ENCODE results near the gene HTR7. TPM values are rescaled to one million over a fixed set of nuclear protein-coding genes. Genes with fewer than 3 reads are reported as not detected.
A peak's percentile ranks its signal among the peaks of the same experiment; 100 is the strongest.

Gene HTR7
- total RNA-seq, 1 experiment from 2014 or later = 34.3 TPM

DNA sequence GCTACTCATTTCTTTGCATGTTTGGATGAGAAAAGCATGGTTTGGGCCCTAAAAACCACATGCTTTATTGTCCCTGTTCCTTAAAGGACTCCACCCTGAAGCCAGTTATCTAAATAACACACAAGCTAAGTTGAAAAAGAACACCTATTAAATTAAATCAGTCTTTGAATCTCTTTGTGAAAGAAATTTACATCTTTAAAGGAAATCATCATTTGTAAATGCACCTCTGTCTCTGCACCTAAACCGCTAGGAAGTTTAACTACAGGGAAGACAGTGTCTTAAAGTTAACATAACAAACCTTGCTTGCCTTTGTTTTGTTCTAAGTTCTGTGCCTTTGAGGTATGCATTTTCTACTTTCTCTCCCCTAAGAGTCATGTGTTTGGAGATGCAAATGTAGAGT is 52.6 kb downstream of the HTR7 start:
- peak; percentile 45 for DNase-seq
- H3K27me3 ChIP-seq (ENCODE audit: control insufficient read depth, insufficient read depth, low read length) = no peaks in the 10 kb centered on the region
- H3K4me3 ChIP-seq (ENCODE audit: insufficient read depth, low read depth, low read length) = no peak overlapping the region
- H3K36me3 ChIP-seq (replicated peaks; ENCODE audit: control insufficient read depth, insufficient read depth, low read length) = peaks cover 1% of the 10 kb centered on the region; the same call in 1 of the 2 replicates

DNA sequence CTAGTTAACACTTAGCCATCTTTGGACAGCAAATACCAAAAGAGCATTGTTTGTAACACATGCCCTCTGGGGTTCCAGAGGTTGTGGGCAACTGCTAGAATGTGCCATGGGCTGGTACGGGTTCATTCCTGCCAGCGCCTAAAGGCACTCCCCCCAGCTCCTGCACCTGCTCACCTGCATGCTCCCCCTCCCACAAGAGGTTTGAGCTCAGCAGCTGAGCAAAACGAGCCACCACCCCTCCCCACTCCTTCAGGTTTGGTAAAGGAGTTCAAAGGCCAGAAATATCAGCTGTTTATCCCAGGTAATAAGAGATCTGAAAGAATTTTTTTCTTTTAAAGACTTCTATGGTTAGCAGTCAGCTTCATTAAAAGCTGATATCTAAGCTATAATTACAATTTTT is 53.5 kb downstream of the HTR7 start:
- peaks cover 1% of the 10 kb centered on the region; the same call in 1 of the 2 replicates for H3K36me3 ChIP-seq (replicated peaks; ENCODE audit: control insufficient read depth, insufficient read depth, low read length)
- H3K4me3 ChIP-seq (ENCODE audit: insufficient read depth, low read depth, low read length) = no peak overlapping the region
- no peaks in the 10 kb centered on the region for H3K27me3 ChIP-seq (ENCODE audit: control insufficient read depth, insufficient read depth, low read length)
- peak; percentile 30 for DNase-seq

DNA sequence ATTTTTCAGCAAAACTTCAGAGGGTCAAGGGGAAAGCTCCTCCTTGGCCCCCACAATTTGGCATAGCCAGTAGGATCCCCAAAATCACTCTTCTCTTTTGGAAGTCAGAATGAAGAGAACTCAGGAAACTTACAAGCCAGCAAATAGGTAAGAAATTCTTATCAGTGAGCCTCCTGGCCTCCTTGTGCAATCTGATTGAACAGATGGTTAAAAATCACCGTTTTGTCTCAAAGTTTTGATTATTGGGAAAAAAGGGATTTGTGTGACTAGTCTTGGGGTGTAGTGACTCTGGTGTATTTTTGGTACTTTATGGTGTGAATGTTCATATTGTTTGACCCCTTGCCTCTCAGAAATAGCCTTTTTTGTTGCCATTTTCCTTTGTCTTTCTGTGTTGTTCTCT is 56.2 kb downstream of the HTR7 start:
- no peak overlapping the region for H3K4me3 ChIP-seq (ENCODE audit: insufficient read depth, low read depth, low read length)
- no peaks in the 10 kb centered on the region for H3K27me3 ChIP-seq (ENCODE audit: control insufficient read depth, insufficient read depth, low read length)
- no peak for DNase-seq
- peaks cover 1% of the 10 kb centered on the region; the same call in 1 of the 2 replicates for H3K36me3 ChIP-seq (replicated peaks; ENCODE audit: control insufficient read depth, insufficient read depth, low read length)

DNA sequence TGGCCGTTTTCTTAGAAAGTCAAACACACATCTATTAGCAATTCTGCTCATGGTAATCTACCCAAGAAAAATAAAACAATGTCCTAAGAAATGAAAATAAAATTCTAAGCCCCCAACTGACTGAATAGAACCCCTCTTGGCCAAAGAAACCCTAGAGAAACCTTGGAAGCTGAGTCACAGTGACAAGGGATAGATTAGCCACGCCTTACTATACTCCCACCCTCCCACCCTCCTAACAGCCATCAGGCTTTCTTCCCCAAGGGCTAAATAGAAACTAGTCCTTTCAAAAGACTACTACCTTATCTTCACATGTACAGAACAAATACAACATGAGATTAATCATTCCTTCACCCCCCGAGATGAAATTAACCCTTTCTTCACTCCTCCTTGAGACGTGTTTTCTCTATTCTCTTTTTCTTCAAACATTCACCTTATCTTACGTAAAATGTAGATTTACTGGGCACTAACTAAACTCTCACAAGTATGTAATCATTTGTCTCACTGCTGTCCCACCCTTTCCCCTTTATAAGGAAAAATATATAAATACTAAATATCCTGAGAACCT is 57.5 kb downstream of the HTR7 start:
- no peak for DNase-seq
- no peaks in the 10 kb centered on the region for H3K27me3 ChIP-seq (ENCODE audit: control insufficient read depth, insufficient read depth, low read length)
- peaks cover 1% of the 10 kb centered on the region; the same call in 1 of the 2 replicates for H3K36me3 ChIP-seq (replicated peaks; ENCODE audit: control insufficient read depth, insufficient read depth, low read length)
- no peak overlapping the region for H3K4me3 ChIP-seq (ENCODE audit: insufficient read depth, low read depth, low read length)

DNA sequence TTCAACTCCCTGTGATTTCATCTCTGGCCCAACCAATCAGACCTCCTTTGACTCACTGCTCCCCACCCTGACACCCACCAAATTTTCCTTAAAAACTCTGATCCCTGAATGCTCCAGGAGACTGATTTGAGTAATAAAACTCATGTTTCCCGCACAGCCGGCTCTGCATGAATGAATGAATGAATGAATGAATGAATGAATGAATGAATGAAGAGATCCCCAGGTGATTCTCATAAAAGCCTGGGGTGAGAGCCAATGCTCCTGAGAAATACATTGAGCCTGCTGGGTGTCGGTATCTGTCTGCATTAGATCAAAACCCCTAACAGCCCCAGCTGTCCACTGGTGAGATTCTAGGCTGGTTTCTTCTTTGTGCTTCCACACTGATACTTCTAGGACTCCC is 58.7 kb downstream of the HTR7 start:
- DNase-seq = no peak
- H3K27me3 ChIP-seq (ENCODE audit: control insufficient read depth, insufficient read depth, low read length) = no peaks in the 10 kb centered on the region
- H3K36me3 ChIP-seq (replicated peaks; ENCODE audit: control insufficient read depth, insufficient read depth, low read length) = peaks cover 1% of the 10 kb centered on the region; the same call in 1 of the 2 replicates
- no peak overlapping the region for H3K4me3 ChIP-seq (ENCODE audit: insufficient read depth, low read depth, low read length)

DNA sequence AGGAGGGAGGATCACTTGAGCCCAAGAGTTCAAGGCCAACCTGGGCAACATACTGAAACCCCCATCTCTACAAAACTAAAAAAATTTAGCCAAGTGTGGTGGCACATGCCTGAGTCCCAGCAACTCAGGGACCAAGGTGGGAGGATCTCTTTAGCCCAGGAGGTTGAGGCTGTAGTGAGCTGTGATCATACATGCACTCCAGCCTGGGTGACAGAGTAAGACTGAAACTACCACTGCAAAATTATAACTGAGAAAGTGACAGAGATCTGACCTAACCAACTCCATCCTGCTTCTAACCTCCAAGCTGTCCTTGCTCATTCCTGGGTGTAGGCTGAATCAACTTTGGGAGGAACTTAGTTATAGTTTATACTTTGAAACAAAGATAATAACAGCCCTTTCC is 59.4 kb downstream of the HTR7 start:
- Histone ChIP-seq H3K27me3 (ENCODE audit: control insufficient read depth, insufficient read depth, low read length) (no peaks in the 10 kb centered on the region), H3K36me3 (replicated peaks; ENCODE audit: control insufficient read depth, insufficient read depth, low read length) (no peaks in the 10 kb centered on the region), H3K4me3 (ENCODE audit: insufficient read depth, low read depth, low read length) (no peak overlapping the region)
- DNase-seq = no peak

DNA sequence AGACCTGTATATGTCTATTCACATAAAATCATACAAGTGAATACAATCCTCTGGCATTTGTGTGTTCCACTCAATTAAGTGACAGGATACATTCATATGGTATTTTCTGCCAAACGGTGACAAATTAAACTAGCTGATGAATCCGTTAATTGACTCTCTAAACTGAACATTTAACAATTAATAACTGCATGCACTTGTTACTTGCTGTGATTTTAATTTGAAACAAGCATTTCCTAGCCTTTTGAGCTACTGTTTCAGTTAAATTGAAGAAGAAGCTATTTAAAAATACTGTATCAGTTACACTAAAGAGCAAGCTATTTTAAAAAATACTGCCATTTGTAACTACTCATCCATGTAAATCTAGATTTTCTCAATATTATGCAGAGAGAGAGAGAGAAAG is 67.4 kb downstream of the HTR7 start:
- DNase-seq = no peak
- H3K4me3 ChIP-seq (ENCODE audit: insufficient read depth, low read depth, low read length) = no peak overlapping the region

DNA sequence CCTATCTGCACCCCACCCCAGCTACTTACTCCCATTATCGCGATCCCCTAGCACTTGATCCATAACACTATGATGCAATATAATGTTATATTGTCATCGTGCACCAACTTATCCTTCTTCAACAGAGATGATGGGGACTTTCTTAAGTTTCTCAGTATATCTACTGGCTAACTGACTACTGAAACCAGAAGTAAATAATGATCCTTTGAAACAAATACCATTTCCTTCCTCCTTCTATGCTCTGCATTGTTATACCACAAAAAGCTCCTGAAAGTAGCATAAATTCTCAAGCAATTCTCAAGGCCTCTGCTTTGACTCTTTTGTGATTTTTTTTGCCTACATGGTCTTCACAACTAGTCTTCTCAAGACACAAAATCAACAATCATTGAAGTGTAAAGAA is 68.9 kb downstream of the HTR7 start:
- no peak for DNase-seq
- H3K27me3 ChIP-seq (ENCODE audit: control insufficient read depth, insufficient read depth, low read length) = no peaks in the 10 kb centered on the region

More for the DNA sequence above, 67.4 kb downstream of the HTR7 start:
- Histone ChIP-seq H3K27me3 (ENCODE audit: control insufficient read depth, insufficient read depth, low read length) (no peaks in the 10 kb centered on the region), H3K36me3 (replicated peaks; ENCODE audit: control insufficient read depth, insufficient read depth, low read length) (no peaks in the 10 kb centered on the region)

DNA sequence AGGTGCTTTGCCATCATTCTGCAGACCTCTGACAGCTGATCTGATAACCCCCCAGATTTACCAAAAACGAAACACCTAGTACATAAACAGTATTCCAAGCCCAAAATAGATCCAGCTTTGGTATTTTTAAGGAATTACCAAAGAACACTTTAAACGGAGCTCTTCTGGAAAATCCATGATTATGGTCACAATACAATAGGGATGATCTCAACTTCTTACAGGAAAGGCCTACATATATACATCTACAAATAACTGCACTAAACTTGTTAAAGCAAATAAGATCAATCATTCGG is 69.7 kb downstream of the HTR7 start:
- DNase-seq = no peak
- Histone ChIP-seq H3K27me3 (ENCODE audit: control insufficient read depth, insufficient read depth, low read length) (no peaks in the 10 kb centered on the region), H3K36me3 (replicated peaks; ENCODE audit: control insufficient read depth, insufficient read depth, low read length) (no peaks in the 10 kb centered on the region), H3K4me3 (ENCODE audit: insufficient read depth, low read depth, low read length) (no peak overlapping the region)

More for the DNA sequence above, 68.9 kb downstream of the HTR7 start:
- no peak overlapping the region for H3K4me3 ChIP-seq (ENCODE audit: insufficient read depth, low read depth, low read length)
- no peaks in the 10 kb centered on the region for H3K36me3 ChIP-seq (replicated peaks; ENCODE audit: control insufficient read depth, insufficient read depth, low read length)

DNA sequence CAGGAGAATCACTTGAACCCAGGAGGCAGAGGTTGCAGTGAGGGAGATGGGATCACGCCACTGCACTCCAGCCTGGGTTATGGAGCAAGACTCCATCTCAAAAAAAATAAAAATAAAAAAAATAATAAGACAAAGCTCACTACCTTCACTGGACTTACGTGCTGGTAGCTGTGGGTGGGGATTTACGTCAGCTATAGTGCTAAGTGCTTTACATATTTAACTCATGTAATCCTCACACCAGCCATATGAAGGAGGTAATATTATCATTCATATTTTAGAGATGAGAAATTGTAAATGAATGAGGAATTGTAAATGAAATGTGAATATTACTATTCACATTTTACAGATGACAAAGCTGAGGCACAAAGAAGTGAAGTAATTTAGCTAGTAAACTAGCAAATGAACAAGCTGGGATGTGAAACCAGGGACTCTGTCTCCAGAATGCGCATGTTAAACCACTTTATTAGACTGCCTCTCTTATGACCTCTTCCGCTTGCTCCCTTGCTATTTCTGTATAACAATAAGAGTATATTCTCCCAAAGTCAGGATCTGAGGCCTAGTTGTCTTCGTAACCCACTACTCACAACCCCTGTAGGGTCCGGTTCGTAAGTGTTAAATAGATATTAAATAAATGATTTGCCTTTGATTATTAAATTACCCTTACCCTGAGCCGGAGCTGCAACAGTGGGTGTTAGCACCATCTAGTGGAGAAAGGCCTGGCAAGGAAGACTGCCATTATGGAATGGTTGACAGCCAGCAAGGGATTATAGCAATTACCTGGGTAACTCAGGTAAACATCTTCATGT is 70.2 kb downstream of the HTR7 start:
- Histone ChIP-seq H3K4me3 (ENCODE audit: insufficient read depth, low read depth, low read length) (no peak overlapping the region), H3K36me3 (replicated peaks; ENCODE audit: control insufficient read depth, insufficient read depth, low read length) (no peaks in the 10 kb centered on the region), H3K27me3 (ENCODE audit: control insufficient read depth, insufficient read depth, low read length) (no peaks in the 10 kb centered on the region)
- peak; percentile 28 for DNase-seq

DNA sequence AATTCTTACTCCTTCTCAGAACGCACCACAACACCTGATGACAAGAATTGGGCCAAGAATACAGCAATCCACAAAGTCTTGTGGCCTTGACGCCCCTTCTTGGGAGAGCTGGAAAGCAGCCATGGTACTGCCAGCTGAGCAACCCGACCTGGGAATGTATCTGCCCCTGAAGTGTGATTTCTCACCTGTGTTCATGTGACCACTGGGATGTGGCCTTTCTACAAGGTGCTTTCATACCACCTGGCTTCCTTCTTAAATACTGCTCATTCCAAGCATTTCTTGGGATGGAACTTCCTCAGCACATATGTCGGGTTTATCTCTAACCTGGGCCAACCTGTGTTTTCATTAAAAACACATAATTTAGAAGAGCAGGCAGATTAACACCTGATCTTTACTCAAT is 72.1 kb downstream of the HTR7 start:
- Histone ChIP-seq H3K36me3 (replicated peaks; ENCODE audit: control insufficient read depth, insufficient read depth, low read length) (no peaks in the 10 kb centered on the region), H3K27me3 (ENCODE audit: control insufficient read depth, insufficient read depth, low read length) (no peaks in the 10 kb centered on the region), H3K4me3 (ENCODE audit: insufficient read depth, low read depth, low read length) (no peak overlapping the region)
- DNase-seq = no peak

DNA sequence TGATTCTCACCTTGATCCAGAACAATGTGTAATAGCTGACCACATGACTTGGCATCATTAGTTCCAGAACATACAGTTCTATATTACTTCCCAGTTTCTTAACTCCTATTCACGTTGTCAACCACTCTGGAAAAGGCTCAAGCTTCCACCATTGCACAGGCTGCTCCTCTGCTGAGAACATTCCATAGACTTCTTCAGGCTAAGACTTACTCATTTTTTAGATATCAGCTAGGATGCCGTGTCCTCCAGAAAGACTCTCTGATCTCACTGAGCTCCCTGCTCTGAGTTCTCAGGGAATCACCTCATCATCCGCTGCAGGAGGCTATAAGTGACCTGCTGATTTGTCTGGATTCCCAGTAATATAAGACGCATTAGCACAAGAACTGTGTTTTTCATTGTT is 73.1 kb downstream of the HTR7 start:
- DNase-seq = no peak
- no peak overlapping the region for H3K4me3 ChIP-seq (ENCODE audit: insufficient read depth, low read depth, low read length)
- H3K36me3 ChIP-seq (replicated peaks; ENCODE audit: control insufficient read depth, insufficient read depth, low read length) = no peaks in the 10 kb centered on the region
- no peaks in the 10 kb centered on the region for H3K27me3 ChIP-seq (ENCODE audit: control insufficient read depth, insufficient read depth, low read length)

DNA sequence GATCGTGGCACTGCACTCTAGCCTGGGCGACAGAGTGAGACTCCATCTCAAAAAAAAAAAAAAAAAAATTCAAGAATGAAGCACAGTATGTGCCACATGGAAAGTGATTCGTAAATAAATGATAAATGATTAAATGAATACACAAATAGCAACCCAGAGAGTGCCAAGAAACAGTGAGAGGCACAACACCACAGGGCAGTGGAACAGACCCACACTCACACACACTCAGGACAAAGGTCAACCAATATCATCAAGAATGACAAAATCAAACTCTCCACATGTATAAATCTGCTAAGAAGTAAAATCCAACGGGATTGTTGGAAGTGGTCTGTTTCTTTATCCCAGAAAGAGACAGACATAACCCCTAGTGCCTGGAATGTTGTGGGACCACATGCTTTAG is 77.4 kb downstream of the HTR7 start:
- Histone ChIP-seq H3K36me3 (replicated peaks; ENCODE audit: control insufficient read depth, insufficient read depth, low read length) (no peaks in the 10 kb centered on the region), H3K4me3 (ENCODE audit: insufficient read depth, low read depth, low read length) (no peak overlapping the region), H3K27me3 (ENCODE audit: control insufficient read depth, insufficient read depth, low read length) (no peaks in the 10 kb centered on the region)
- DNase-seq = no peak

DNA sequence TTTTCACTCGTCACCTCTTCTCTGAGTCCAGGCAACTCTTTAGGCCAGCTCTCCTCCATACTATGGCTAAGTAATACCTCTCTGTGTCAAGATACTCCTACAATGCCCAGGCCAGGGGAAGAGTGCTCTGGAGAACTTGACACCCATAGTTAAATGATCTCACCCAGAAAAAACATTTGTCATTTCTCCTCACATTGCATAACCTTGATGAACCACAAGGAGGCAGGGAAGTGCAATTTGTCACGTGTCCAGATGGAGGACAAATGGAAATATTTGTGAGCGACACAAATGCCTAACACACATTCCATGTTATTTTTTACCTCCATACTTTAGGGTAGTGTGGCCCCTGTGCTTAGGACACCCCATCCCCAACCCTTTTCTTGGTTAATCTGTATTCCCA is 78.3 kb downstream of the HTR7 start:
- Histone ChIP-seq H3K27me3 (ENCODE audit: control insufficient read depth, insufficient read depth, low read length) (no peaks in the 10 kb centered on the region), H3K4me3 (ENCODE audit: insufficient read depth, low read depth, low read length) (no peak overlapping the region), H3K36me3 (replicated peaks; ENCODE audit: control insufficient read depth, insufficient read depth, low read length) (no peaks in the 10 kb centered on the region)
- DNase-seq = no peak

DNA sequence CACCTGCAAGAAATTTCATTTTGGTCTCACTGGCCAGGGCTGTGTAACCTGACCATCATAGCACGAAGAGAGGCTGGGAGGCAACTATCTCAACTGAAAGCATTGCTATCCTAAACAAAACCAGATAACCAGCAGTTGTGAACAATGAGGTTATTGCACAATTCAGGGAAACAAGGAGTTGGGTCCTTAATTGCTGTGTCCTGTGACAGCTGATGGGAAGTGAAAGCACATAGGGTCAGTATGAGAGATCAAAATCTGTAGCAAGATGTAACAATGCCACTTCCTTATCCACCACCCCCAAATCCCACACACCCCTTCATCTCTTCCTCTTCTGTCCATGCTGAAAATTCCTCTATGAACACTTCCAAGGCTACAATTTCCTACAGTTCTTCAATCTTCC is 80.2 kb downstream of the HTR7 start:
- no peaks in the 10 kb centered on the region for H3K36me3 ChIP-seq (replicated peaks; ENCODE audit: control insufficient read depth, insufficient read depth, low read length)
- H3K4me3 ChIP-seq (ENCODE audit: insufficient read depth, low read depth, low read length) = no peak overlapping the region
- no peaks in the 10 kb centered on the region for H3K27me3 ChIP-seq (ENCODE audit: control insufficient read depth, insufficient read depth, low read length)
- DNase-seq = no peak
